Common myeloid progenitor, CD34-positive (primary cell): ENCODE measurements around the gene USP35.

Source experiments
- CTCF ChIA-PET: fragments of 350-600 bp; sonication (Branson Sonifier 250); formaldehyde crosslinking; loops from one replicate; lab custom pipeline; 2021; ENCODE audit warnings: antibody characterized with exemption; lab: Charles Lee
- POLR2A ChIA-PET: fragments of 350-600 bp; sonication (Branson Sonifier 250); formaldehyde crosslinking; loops from one replicate; lab custom pipeline; 2021; ENCODE audit warnings: antibody characterized with exemption; lab: Charles Lee
- DNase-seq, 3 donors: peaks; one replicate each; pipeline versions ENCODE4 v3.0.0 to v3.0.0-alpha.2; 2013
- H3K27ac ChIP-seq, 2 experiments: 1 replicate in 1 of 2; 2 replicates in 1 of 2; pipeline ENCODE4 v1.7.0; 2013; ENCODE audit warnings: inconsistent platforms in 2 of 2, low read length in 2 of 2, mild to moderate bottlenecking in 2 of 2, low read depth in 1 of 2, moderate library complexity in 1 of 2; ENCODE audit not compliant: severe bottlenecking in 2 of 2, insufficient read depth in 1 of 2, poor library complexity in 1 of 2
- H3K27me3 ChIP-seq, 5 experiments: replicated peaks in 2 of 5; 1 replicate in 3 of 5; 2 replicates in 2 of 5; pipeline versions ENCODE4 v1.6.1 to v1.7.0; 2013; ENCODE audit warnings: low read length in 4 of 5, mild to moderate bottlenecking in 2 of 5, moderate library complexity in 2 of 5, inconsistent platforms in 1 of 5; ENCODE audit not compliant: insufficient read depth in 5 of 5, control insufficient read depth in 4 of 5
- H3K36me3 ChIP-seq, 4 experiments: 1 replicate in 2 of 4; 2 replicates in 2 of 4; pipeline versions ENCODE4 v1.6.1 to v1.7.0; 2013; ENCODE audit warnings: low read length in 3 of 4, control low read depth in 1 of 4, mild to moderate bottlenecking in 1 of 4; ENCODE audit not compliant: control insufficient read depth in 4 of 4, insufficient read depth in 4 of 4
- H3K4me1 ChIP-seq, 4 experiments: 1 replicate in 3 of 4; 2 replicates in 1 of 4; pipeline versions ENCODE4 v1.6.1 to v1.7.1; 2013; ENCODE audit warnings: low read length in 3 of 4, mild to moderate bottlenecking in 3 of 4, control low read depth in 1 of 4, inconsistent platforms in 1 of 4, moderate library complexity in 1 of 4; ENCODE audit not compliant: control insufficient read depth in 4 of 4, insufficient read depth in 4 of 4; ENCODE audit errors: control extremely low read depth in 1 of 4
- H3K4me3 ChIP-seq, 7 experiments: 1 replicate in 4 of 7; 2 replicates in 3 of 7; pipeline versions ENCODE4 v1.5.1 to v1.7.0; 2013; ENCODE audit warnings: mild to moderate bottlenecking in 7 of 7, low read length in 6 of 7, moderate library complexity in 6 of 7, inconsistent platforms in 2 of 7, low read depth in 2 of 7, control low read depth in 1 of 7; ENCODE audit not compliant: insufficient read depth in 4 of 7, control insufficient read depth in 1 of 7; ENCODE audit errors: extremely low read depth in 1 of 7
- H3K9me3 ChIP-seq, 5 experiments: 1 replicate in 4 of 5; 2 replicates in 1 of 5; pipeline versions ENCODE4 v1.6.1 to v1.7.1; 2013; ENCODE audit warnings: low read length in 4 of 5, mild to moderate bottlenecking in 2 of 5, inconsistent platforms in 1 of 5, low read depth in 1 of 5, moderate library complexity in 1 of 5; ENCODE audit not compliant: control insufficient read depth in 4 of 5, insufficient read depth in 2 of 5; ENCODE audit errors: control extremely low read depth in 1 of 5
- WGBS: methylation state at CpG from one replicate; pipeline ENCODE4 v1.1.5; 2013; ENCODE audit not compliant: insufficient coverage; 5-methylcytosine and 5-hydroxymethylcytosine counted together

Gene USP35

DNA sequence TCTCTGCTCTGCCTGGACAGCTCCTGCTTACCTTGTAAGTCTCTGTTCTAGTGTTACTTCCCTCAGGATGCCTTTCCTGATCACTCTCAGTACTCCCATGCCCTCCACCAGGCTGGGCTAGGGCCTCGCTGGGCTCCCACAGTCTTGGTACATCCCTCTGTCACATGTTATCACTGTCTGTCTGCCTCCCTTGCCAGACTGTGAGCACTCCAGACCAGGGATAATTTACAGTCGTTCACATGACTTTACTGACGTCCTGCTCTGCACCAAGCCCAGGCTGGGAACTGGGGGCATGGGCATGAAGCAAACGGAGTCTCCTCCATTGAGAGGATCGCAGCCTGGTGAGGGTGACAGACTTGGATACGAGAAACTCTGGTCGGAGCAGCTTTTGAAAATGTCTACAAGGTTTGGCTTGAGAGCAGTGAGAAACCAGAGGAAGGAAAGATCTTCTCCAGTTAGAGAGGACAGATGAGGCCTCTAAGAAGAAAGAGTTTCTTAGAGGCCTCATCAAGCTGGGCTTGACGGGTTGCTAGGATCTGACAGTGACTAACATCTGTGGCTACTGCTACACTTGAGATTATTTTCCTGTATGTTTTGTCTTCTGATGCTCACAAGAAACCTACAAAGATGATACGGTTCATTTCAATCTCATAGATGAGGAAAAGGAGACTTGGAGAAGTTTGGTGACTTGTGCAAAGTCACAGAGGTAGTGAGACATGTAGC lies 12.5 kb downstream of the USP35 start:
- no peak for DNase-seq
- Histone ChIP-seq H3K36me3 (peaks cover 0 to 12% (median 0%) of the 10 kb centered on the region in 4 experiments), H3K27ac (no peak overlapping the region), H3K4me3 (no peak overlapping the region), H3K27me3 (peaks cover 0 to 4% (median 0%) of the 10 kb centered on the region in 5 experiments), H3K4me1 (peaks cover 7 to 25% (median 14%) of the 10 kb centered on the region in 4 experiments), H3K9me3 (no peaks in the 10 kb centered on the region)
- ChIA-PET POLR2A (no interaction called here), CTCF (interaction anchor here (1.3 kb wide), 1 partner anchor 155 kb away, joined by 3 read pairs; no protein-coding TSS in a partner anchor)
- WGBS, result 89% methylated on average over 8 of the region's 9 CpGs

DNA sequence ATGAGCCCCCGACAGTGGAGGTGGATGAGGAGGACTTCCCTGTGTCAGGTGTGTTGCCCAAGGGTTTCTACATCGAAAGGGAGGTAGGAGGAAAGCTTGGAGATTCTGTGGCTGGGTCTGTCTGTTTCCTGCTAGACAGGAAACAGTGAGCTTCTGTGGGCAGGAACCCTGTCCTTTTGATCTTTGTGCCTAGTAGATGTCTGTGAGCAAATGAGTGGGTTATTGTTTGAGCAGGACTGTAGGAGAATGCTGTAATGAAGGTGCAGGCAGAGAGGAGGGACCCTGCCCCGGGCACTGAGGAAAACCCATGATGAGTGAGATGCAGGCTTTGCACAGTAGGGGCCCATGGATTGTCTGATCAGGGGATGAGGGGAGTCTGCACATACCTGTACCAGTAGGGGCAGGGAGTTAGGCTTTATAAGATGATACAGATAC lies 14.0 kb downstream of the USP35 start:
- peak; percentile 28 to 78 (median 71) for DNase-seq
- Histone ChIP-seq H3K4me1 (peaks cover 7 to 21% (median 13%) of the 10 kb centered on the region in 4 experiments), H3K9me3 (no peaks in the 10 kb centered on the region), H3K27ac (no peak overlapping the region), H3K36me3 (peaks cover 0 to 21% (median 0%) of the 10 kb centered on the region in 4 experiments), H3K27me3 (no peaks in the 10 kb centered on the region), H3K4me3 (peak overlapping the region in 3 of 7 experiments; percentile 7 to 49 (median 45))
- CTCF ChIA-PET, result interaction anchor here (0.7 kb wide), 1 partner anchor 340 kb away, joined by 3 read pairs; no protein-coding TSS in a partner anchor
- POLR2A ChIA-PET, result interaction anchor here (0.5 kb wide), 1 partner anchor 55 kb away, joined by 3 read pairs; no protein-coding TSS in a partner anchor
- WGBS, result 2% methylated on average over 3 of the region's 3 CpGs

DNA sequence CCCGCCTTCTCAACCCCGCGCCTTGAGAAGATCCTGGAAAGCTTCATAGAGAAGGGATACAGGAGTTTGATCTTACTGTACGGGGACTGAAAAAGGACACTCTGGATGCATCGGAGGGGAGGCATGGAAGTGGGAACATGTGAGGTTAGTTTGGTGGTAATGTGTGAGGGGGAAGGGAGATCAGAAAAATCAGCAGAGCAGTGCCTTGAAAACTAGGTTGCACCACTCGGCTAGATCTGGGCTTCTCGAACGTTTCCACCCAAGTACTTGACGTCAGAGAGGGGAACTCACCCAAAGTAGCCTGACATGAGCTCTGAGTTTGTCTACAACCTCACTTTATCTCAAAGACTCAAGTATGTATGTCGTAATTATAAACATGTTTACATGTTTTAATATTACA lies 14.5 kb downstream of the USP35 start:
- ChIA-PET CTCF (interaction anchor here (0.7 kb wide), 1 partner anchor 340 kb away, joined by 3 read pairs; no protein-coding TSS in a partner anchor), POLR2A (no interaction called here)
- no peaks in the 10 kb centered on the region for H3K27me3 ChIP-seq
- peak overlapping the region in 3 of 7 experiments; percentile 7 to 49 (median 45) for H3K4me3 ChIP-seq
- DNase-seq, result peak in 1 of 3 donors; percentile 26
- no peak overlapping the region for H3K27ac ChIP-seq
- WGBS, result 90% methylated on average over 9 of the region's 10 CpGs
- no peaks in the 10 kb centered on the region for H3K9me3 ChIP-seq
- peaks cover 0 to 21% (median 0%) of the 10 kb centered on the region in 4 experiments for H3K36me3 ChIP-seq
- H3K4me1 ChIP-seq, result peaks cover 7 to 21% (median 13%) of the 10 kb centered on the region in 4 experiments

DNA sequence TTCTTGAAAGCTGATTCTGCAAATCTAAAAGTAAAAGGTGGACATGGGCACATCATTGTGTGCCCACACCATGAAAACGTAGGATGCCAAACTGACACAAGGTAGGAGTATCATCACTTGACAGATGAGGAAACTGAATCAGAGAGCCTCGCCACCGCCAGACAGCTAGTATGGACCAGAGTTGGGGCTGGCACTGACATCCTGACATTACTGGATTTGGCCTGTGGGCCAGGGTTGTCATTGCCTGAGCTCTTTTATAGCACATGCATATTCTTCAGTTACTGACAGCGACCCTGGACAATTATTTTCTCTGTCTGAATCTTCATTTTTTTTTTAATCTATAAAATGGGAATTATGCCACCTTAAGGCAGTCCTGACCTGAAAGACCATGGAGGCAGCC lies 16.5 kb downstream of the USP35 start:
- Histone ChIP-seq H3K4me1 (peaks cover 7 to 21% (median 13%) of the 10 kb centered on the region in 4 experiments), H3K36me3 (peaks cover 0 to 27% (median under 1%) of the 10 kb centered on the region in 4 experiments), H3K4me3 (no peak overlapping the region), H3K27me3 (no peaks in the 10 kb centered on the region), H3K9me3 (no peaks in the 10 kb centered on the region), H3K27ac (no peak overlapping the region)
- POLR2A ChIA-PET, result no interaction called here
- 100% methylated on average over 3 of the region's 4 CpGs for WGBS
- CTCF ChIA-PET, result interaction anchor here (1.5 kb wide), 1 partner anchor 34 kb away, joined by 4 read pairs; no protein-coding TSS in a partner anchor
- no peak for DNase-seq

DNA sequence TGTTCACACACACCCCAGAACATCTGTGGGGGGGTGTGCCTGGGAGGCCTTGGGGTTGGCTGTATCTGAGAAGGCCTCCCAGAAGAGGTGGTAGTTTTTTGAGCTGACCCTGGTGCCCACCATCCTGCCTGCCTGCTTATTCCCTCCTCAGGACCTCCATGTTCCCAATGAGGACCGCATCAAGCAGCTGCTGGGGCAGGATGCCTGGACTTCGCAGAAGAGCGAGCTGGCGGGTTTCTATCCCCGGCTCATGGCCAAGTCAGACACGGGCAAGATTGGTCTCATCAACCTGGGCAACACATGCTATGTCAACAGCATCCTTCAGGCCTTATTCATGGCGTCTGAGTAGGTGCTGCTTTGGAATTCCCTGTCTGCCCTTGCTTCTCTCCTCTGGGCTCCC lies 17.0 kb downstream of the USP35 start:
- Histone ChIP-seq H3K27ac (no peak overlapping the region), H3K9me3 (no peaks in the 10 kb centered on the region), H3K27me3 (no peaks in the 10 kb centered on the region), H3K4me3 (no peak overlapping the region), H3K4me1 (peaks cover 7 to 21% (median 13%) of the 10 kb centered on the region in 4 experiments), H3K36me3 (peaks cover 0 to 23% (median under 1%) of the 10 kb centered on the region in 4 experiments)
- POLR2A ChIA-PET, result no interaction called here
- CTCF ChIA-PET, result interaction anchor here (1.4 to 1.5 kb wide), 2 partner anchors 23 to 34 kb away, joined by 4 read pairs; no protein-coding TSS in a partner anchor
- no peak for DNase-seq
- WGBS, result 94% methylated on average over 6 of the region's 7 CpGs

GRCh38 chr11:78207532-78208256 lies 19.0 kb downstream of the USP35 start:
- POLR2A ChIA-PET, result no interaction called here
- DNase-seq, result no peak
- H3K27ac ChIP-seq, result no peak overlapping the region
- H3K4me3 ChIP-seq, result no peak overlapping the region
- no peaks in the 10 kb centered on the region for H3K9me3 ChIP-seq
- WGBS, result 98% methylated on average over 8 of the region's 11 CpGs
- peaks cover 2 to 8% (median 7%) of the 10 kb centered on the region in 4 experiments for H3K4me1 ChIP-seq
- peaks cover 0 to 21% (median under 1%) of the 10 kb centered on the region in 4 experiments for H3K36me3 ChIP-seq
- CTCF ChIA-PET, result no interaction called here
- H3K27me3 ChIP-seq, result no peaks in the 10 kb centered on the region
